ENCODE data around the gene TMBIM4.

The TMBIM4 gene

GRCh38 chr12:66206141-66206540, 36.3 kb upstream of the TMBIM4 start:
- H3K36me3 ChIP-seq (ENCODE audit: low read depth) = no peaks in the 10 kb centered on the region
- TF ChIP-seq CTCF (IDR thresholded peaks at IDR 0.05; ENCODE audit: poor library complexity, severe bottlenecking) = no peak
- ATAC-seq (ENCODE audit: low read depth) = no peak
- H3K27ac ChIP-seq (ENCODE audit: poor library complexity, severe bottlenecking) = no peak overlapping the region
- DNase-seq (ENCODE audit: low spot score) = no peak
- H3K9me3 ChIP-seq (ENCODE audit: severe bottlenecking) = no peaks in the 10 kb centered on the region
- no peaks in the 10 kb centered on the region for H3K27me3 ChIP-seq (ENCODE audit: insufficient read depth, poor library complexity, severe bottlenecking)
- H3K4me1 ChIP-seq (ENCODE audit: insufficient read depth, poor library complexity, severe bottlenecking) = no peaks in the 10 kb centered on the region
- H3K4me3 ChIP-seq (ENCODE audit: severe bottlenecking) = no peak overlapping the region

- no peak overlapping the region for H3K27ac ChIP-seq (ENCODE audit: poor library complexity, severe bottlenecking)
- no peak for DNase-seq (ENCODE audit: low spot score)
- H3K36me3 ChIP-seq (ENCODE audit: low read depth) = no peaks in the 10 kb centered on the region
- H3K4me1 ChIP-seq (ENCODE audit: insufficient read depth, poor library complexity, severe bottlenecking) = no peaks in the 10 kb centered on the region
- no peaks in the 10 kb centered on the region for H3K9me3 ChIP-seq (ENCODE audit: severe bottlenecking)
- H3K4me3 ChIP-seq (ENCODE audit: severe bottlenecking) = no peak overlapping the region
- no peaks in the 10 kb centered on the region for H3K27me3 ChIP-seq (ENCODE audit: insufficient read depth, poor library complexity, severe bottlenecking)
- no peak for ATAC-seq (ENCODE audit: low read depth)
- no peak for TF ChIP-seq CTCF (IDR thresholded peaks at IDR 0.05; ENCODE audit: poor library complexity, severe bottlenecking)
Measured at GRCh38 chr12:66203820-66204219, 34.0 kb upstream of the TMBIM4 start.

- H3K4me3 ChIP-seq (ENCODE audit: severe bottlenecking) = no peak overlapping the region
- H3K4me1 ChIP-seq (ENCODE audit: insufficient read depth, poor library complexity, severe bottlenecking) = no peaks in the 10 kb centered on the region
- no peak overlapping the region for H3K27ac ChIP-seq (ENCODE audit: poor library complexity, severe bottlenecking)
- no peaks in the 10 kb centered on the region for H3K36me3 ChIP-seq (ENCODE audit: low read depth)
- H3K9me3 ChIP-seq (ENCODE audit: severe bottlenecking) = no peaks in the 10 kb centered on the region
- DNase-seq (ENCODE audit: low spot score) = no peak
- ATAC-seq (ENCODE audit: low read depth) = no peak
- H3K27me3 ChIP-seq (ENCODE audit: insufficient read depth, poor library complexity, severe bottlenecking) = no peaks in the 10 kb centered on the region
- TF ChIP-seq CTCF (IDR thresholded peaks at IDR 0.05; ENCODE audit: poor library complexity, severe bottlenecking) = no peak
Measured at GRCh38 chr12:66199831-66200509, 30.2 kb upstream of the TMBIM4 start.

GRCh38 chr12:66199141-66199540, 29.3 kb upstream of the TMBIM4 start:
- DNase-seq (ENCODE audit: low spot score) (no peak), ATAC-seq (ENCODE audit: low read depth) (no peak)
- H3K9me3 ChIP-seq (ENCODE audit: severe bottlenecking) = no peaks in the 10 kb centered on the region
- H3K4me3 ChIP-seq (ENCODE audit: severe bottlenecking) = no peak overlapping the region
- H3K36me3 ChIP-seq (ENCODE audit: low read depth) = no peaks in the 10 kb centered on the region
- no peaks in the 10 kb centered on the region for H3K4me1 ChIP-seq (ENCODE audit: insufficient read depth, poor library complexity, severe bottlenecking)
- H3K27ac ChIP-seq (ENCODE audit: poor library complexity, severe bottlenecking) = no peak overlapping the region
- H3K27me3 ChIP-seq (ENCODE audit: insufficient read depth, poor library complexity, severe bottlenecking) = no peaks in the 10 kb centered on the region
- no peak for TF ChIP-seq CTCF (IDR thresholded peaks at IDR 0.05; ENCODE audit: poor library complexity, severe bottlenecking)

- no peaks in the 10 kb centered on the region for H3K36me3 ChIP-seq (ENCODE audit: low read depth)
- no peaks in the 10 kb centered on the region for H3K4me1 ChIP-seq (ENCODE audit: insufficient read depth, poor library complexity, severe bottlenecking)
- no peak for DNase-seq (ENCODE audit: low spot score)
- H3K27me3 ChIP-seq (ENCODE audit: insufficient read depth, poor library complexity, severe bottlenecking) = no peaks in the 10 kb centered on the region
- H3K4me3 ChIP-seq (ENCODE audit: severe bottlenecking) = no peak overlapping the region
- no peaks in the 10 kb centered on the region for H3K9me3 ChIP-seq (ENCODE audit: severe bottlenecking)
- ATAC-seq (ENCODE audit: low read depth) = no peak
- no peak overlapping the region for H3K27ac ChIP-seq (ENCODE audit: poor library complexity, severe bottlenecking)
- no peak for TF ChIP-seq CTCF (IDR thresholded peaks at IDR 0.05; ENCODE audit: poor library complexity, severe bottlenecking)
Measured at GRCh38 chr12:66197495-66197921, 27.7 kb upstream of the TMBIM4 start.
